HG02610 (cell line): ENCODE results near the gene ASB13.
"Not testable (repeated sequence)": the region's sequence is repeated elsewhere in the genome, so short reads cannot be mapped to it uniquely, and the experiment has no call there.

Source experiments
- ATAC-seq: cut with Tn5 transposase; IDR thresholded peaks from one replicate; pipeline ENCODE4 v1.9.1; 2021; ENCODE audit warnings: mild to moderate bottlenecking, moderate library complexity; ENCODE audit not compliant: unreplicated experiment

The ASB13 gene

GRCh38 chr10:5627486-5628044, 38.8 kb downstream of the ASB13 start:
- no peak for ATAC-seq

- no peak for ATAC-seq
Measured at GRCh38 chr10:5625992-5626777, 40.2 kb downstream of the ASB13 start.

- no peak for ATAC-seq
Measured at GRCh38 chr10:5624701-5625100, 41.7 kb downstream of the ASB13 start.

- peak; percentile 87 for ATAC-seq
Measured at GRCh38 chr10:5623081-5623748, 43.2 kb downstream of the ASB13 start.

GRCh38 chr10:5622186-5622960, 44.0 kb downstream of the ASB13 start:
- no peak for ATAC-seq

- not testable (repeated sequence) for ATAC-seq
Measured at GRCh38 chr10:5621371-5621770, 45.0 kb downstream of the ASB13 start.

GRCh38 chr10:5620966-5621365, 45.4 kb downstream of the ASB13 start:
- no peak for ATAC-seq

- ATAC-seq, result no peak
Measured at GRCh38 chr10:5620223-5620721, 46.1 kb downstream of the ASB13 start.

GRCh38 chr10:5619362-5620211, 46.8 kb downstream of the ASB13 start:
- ATAC-seq, result no peak

GRCh38 chr10:5618829-5619228, 47.6 kb downstream of the ASB13 start:
- no peak for ATAC-seq

- ATAC-seq, result no peak
Measured at GRCh38 chr10:5618042-5618441, 48.4 kb downstream of the ASB13 start.

- no peak for ATAC-seq
Measured at GRCh38 chr10:5617521-5617920, 48.9 kb downstream of the ASB13 start.

- ATAC-seq, result no peak
Measured at GRCh38 chr10:5616836-5617235, 49.6 kb downstream of the ASB13 start.

- ATAC-seq, result no peak
Measured at GRCh38 chr10:5616046-5616445, 50.3 kb downstream of the ASB13 start.

GRCh38 chr10:5615316-5615715, 51.1 kb downstream of the ASB13 start:
- no peak for ATAC-seq

- no peak for ATAC-seq
Measured at GRCh38 chr10:5614155-5614721, 52.2 kb downstream of the ASB13 start.

GRCh38 chr10:5613481-5614154, 52.8 kb downstream of the ASB13 start:
- ATAC-seq, result no peak

- ATAC-seq, result no peak
Measured at GRCh38 chr10:5611899-5612680, 54.3 kb downstream of the ASB13 start.
